IMR-90 (cell line): ENCODE measurements around the gene FBXW7. TPM values are rescaled to one million over a fixed set of nuclear protein-coding genes. Genes with fewer than 3 reads are reported as not detected.

Experiments used
- ATAC-seq: fragments of 200-7000 bp; cut with Tn5 transposase; 2 replicates; pipeline ENCODE4 v1.9.1; 2020; ENCODE audit warnings: low read depth, mild to moderate bottlenecking, moderate library complexity
- BruUV-seq: library from RNA; stranded (reverse); fragments of 400-500 nt; replicated peaks from 2 replicates; lab custom pipeline; 2021; lab: Mats Ljungman, UMichigan
- CTCF ChIA-PET: fragments of 300-600 bp; formaldehyde crosslinking; extraction: SDS; loops from one replicate; lab custom pipeline; 2021; ENCODE audit warnings: antibody characterized with exemption; lab: Yijun Ruan, JAX
- POLR2A ChIA-PET: fragments of 300-600 bp; sonication (Branson Sonifier 250); formaldehyde crosslinking; loops from one replicate; lab custom pipeline; 2022; ENCODE audit warnings: antibody characterized with exemption; ENCODE audit not compliant: unreplicated experiment; lab: Charles Lee
- DNase-seq: peaks from one replicate; pipeline ENCODE4 v3.0.0; 2013
- H2AFZ ChIP-seq: replicated peaks from 2 replicates; pipeline ENCODE3; 2013; ENCODE audit warnings: low read length, mild to moderate bottlenecking; ENCODE audit not compliant: poor library complexity
- H2AK5ac ChIP-seq: 2 replicates; pipeline ENCODE4 v1.6.1; 2013; ENCODE audit warnings: low read depth, low read length, inconsistent platforms
- H2AK9ac ChIP-seq: replicated peaks from 2 replicates; pipeline ENCODE3; 2013; ENCODE audit warnings: mild to moderate bottlenecking, low read depth, low read length, moderate library complexity; ENCODE audit not compliant: poor library complexity
- H2BK120ac ChIP-seq: 2 replicates; pipeline ENCODE4 v1.6.1; 2013; ENCODE audit warnings: low read depth, low read length, inconsistent platforms
- H2BK15ac ChIP-seq: 3 replicates; pipeline ENCODE4 v1.6.1; 2013; ENCODE audit warnings: low read depth, low read length, inconsistent platforms
- H2BK20ac ChIP-seq: 2 replicates; pipeline ENCODE4 v1.6.1; 2013; ENCODE audit warnings: low read depth, mild to moderate bottlenecking, inconsistent platforms, low read length, moderate library complexity
- H2BK5ac ChIP-seq: 2 replicates; pipeline ENCODE4 v1.6.1; 2013; ENCODE audit warnings: mild to moderate bottlenecking, low read depth, low read length, inconsistent platforms; ENCODE audit not compliant: poor library complexity, severe bottlenecking
- H3K14ac ChIP-seq: replicated peaks from 2 replicates; pipeline ENCODE4 v1.6.1; 2013; ENCODE audit warnings: low read depth, low read length, inconsistent platforms
- H3K18ac ChIP-seq: 2 replicates; pipeline ENCODE4 v1.6.1; 2013; ENCODE audit warnings: low read depth, low read length, control low read depth
- H3K23ac ChIP-seq: 2 replicates; pipeline ENCODE4 v1.6.1; 2013; ENCODE audit warnings: low read depth, low read length, inconsistent platforms
- H3K27ac ChIP-seq: 2 replicates; pipeline ENCODE4 v1.5.1; 2013; ENCODE audit warnings: mild to moderate bottlenecking, control low read depth, low read length; ENCODE audit not compliant: insufficient read depth
- H3K27me3 ChIP-seq: 2 replicates; pipeline ENCODE4 v1.6.1; 2013; ENCODE audit warnings: low read length; ENCODE audit not compliant: control insufficient read depth, insufficient read depth
- H3K36me3 ChIP-seq: 2 replicates; pipeline ENCODE4 v1.6.1; 2013; ENCODE audit warnings: low read length, mixed read lengths; ENCODE audit not compliant: control insufficient read depth, insufficient read depth
- H3K4ac ChIP-seq: 2 replicates; pipeline ENCODE4 v1.6.1; 2013; ENCODE audit warnings: low read depth, low read length, inconsistent platforms
- H3K4me1 ChIP-seq: 2 replicates; pipeline ENCODE4 v1.6.1; 2013; ENCODE audit warnings: low read length, mixed read lengths; ENCODE audit not compliant: control insufficient read depth, insufficient read depth
- H3K4me2 ChIP-seq: 2 replicates; pipeline ENCODE4 v1.6.1; 2013; ENCODE audit warnings: low read depth, mild to moderate bottlenecking, control low read depth, low read length, moderate library complexity
- H3K4me3 ChIP-seq: 2 replicates; pipeline ENCODE4 v1.5.1; 2013; ENCODE audit warnings: low read depth, mild to moderate bottlenecking, control low read depth, low read length, moderate library complexity; ENCODE audit not compliant: insufficient read depth
- H3K56ac ChIP-seq: 2 replicates; pipeline ENCODE4 v1.6.1; 2013; ENCODE audit warnings: low read length, inconsistent platforms; ENCODE audit not compliant: insufficient read depth; ENCODE audit errors: extremely low read depth
- H3K79me1 ChIP-seq, 2 experiments: 2 replicates each; pipeline ENCODE4 v1.6.1; 2013; ENCODE audit warnings: low read length in 2 of 2, inconsistent platforms in 1 of 2, low read depth in 1 of 2
- H3K9ac ChIP-seq: 2 replicates; pipeline ENCODE4 v1.6.1; 2013; ENCODE audit warnings: low read depth, low read length, control low read depth
- H3K9me1 ChIP-seq: 2 replicates; pipeline ENCODE4 v1.6.1; 2013; ENCODE audit warnings: low read length, inconsistent platforms; ENCODE audit not compliant: insufficient read depth
- H3K9me3 ChIP-seq: 2 replicates; pipeline ENCODE4 v1.6.1; 2013; ENCODE audit warnings: low read length; ENCODE audit not compliant: control insufficient read depth, insufficient read depth
- H4K20me1 ChIP-seq: 2 replicates; pipeline ENCODE4 v1.6.1; 2013; ENCODE audit warnings: low read length, inconsistent platforms; ENCODE audit not compliant: insufficient read depth
- H4K5ac ChIP-seq: 2 replicates; pipeline ENCODE4 v1.6.1; 2013; ENCODE audit warnings: mild to moderate bottlenecking, low read depth, low read length, control low read depth
- H4K8ac ChIP-seq, 2 experiments: 2 replicates each; pipeline ENCODE4 v1.6.1; 2013; ENCODE audit warnings: low read depth in 2 of 2, low read length in 2 of 2, control low read depth in 1 of 2, inconsistent platforms in 1 of 2
- H4K91ac ChIP-seq: 2 replicates; pipeline ENCODE4 v1.6.1; 2013; ENCODE audit warnings: low read depth, low read length, inconsistent platforms; ENCODE audit not compliant: insufficient read depth
- BHLHE40 ChIP-seq: fragments of 150-350 bp; IDR thresholded peaks from 2 replicates; pipeline ENCODE4 v1.6.1; 2016; ENCODE audit warnings: mild to moderate bottlenecking, low read depth, low read length
- CEBPB ChIP-seq: IDR thresholded peaks from 2 replicates; pipeline ENCODE4 v1.6.1; 2012; ENCODE audit warnings: low read depth, low read length, improper control_type of control experiment
- CHD1 ChIP-seq: IDR thresholded peaks from 2 replicates; pipeline ENCODE4 v1.6.1; 2012; ENCODE audit warnings: low read depth, low read length, improper control_type of control experiment
- FOS ChIP-seq: fragments of 150-350 bp; IDR thresholded peaks from 2 replicates; pipeline ENCODE4 v1.6.1; 2016; ENCODE audit warnings: low read depth, low read length
- MAFK ChIP-seq: IDR thresholded peaks from 2 replicates; pipeline ENCODE4 v1.6.1; 2012; ENCODE audit warnings: low read depth, low read length, improper control_type of control experiment
- MAZ ChIP-seq: IDR thresholded peaks from 2 replicates; pipeline ENCODE4 v1.6.1; 2012; ENCODE audit warnings: low read depth, mild to moderate bottlenecking, low read length, improper control_type of control experiment, moderate library complexity, borderline replicate concordance
- MXI1 ChIP-seq: IDR thresholded peaks from 2 replicates; pipeline ENCODE4 v1.6.1; 2012; ENCODE audit warnings: low read depth, mild to moderate bottlenecking, low read length, moderate library complexity, borderline replicate concordance
- NFE2L2 ChIP-seq: fragments of 150-350 bp; IDR thresholded peaks from 2 replicates; pipeline ENCODE4 v1.6.1; 2016; ENCODE audit warnings: low read depth, mild to moderate bottlenecking, low read length
- POLR2A ChIP-seq: IDR thresholded peaks from 2 replicates; pipeline ENCODE4 v1.6.1; 2012; ENCODE audit warnings: mild to moderate bottlenecking, low read depth, low read length
- RAD21 ChIP-seq: IDR thresholded peaks from 2 replicates; pipeline ENCODE4 v1.6.1; 2012; ENCODE audit warnings: low read length, improper control_type of control experiment
- RCOR1 ChIP-seq: IDR thresholded peaks from 2 replicates; pipeline ENCODE4 v1.6.1; 2012; ENCODE audit warnings: mild to moderate bottlenecking, low read length, improper control_type of control experiment; ENCODE audit not compliant: insufficient replicate concordance
- RFX5 ChIP-seq: IDR thresholded peaks from 2 replicates; pipeline ENCODE4 v1.8.0; 2012; ENCODE audit warnings: low read depth, mild to moderate bottlenecking, low read length, moderate library complexity
- SMC3 ChIP-seq: fragments of 150-350 bp; IDR thresholded peaks from 2 replicates; pipeline ENCODE4 v1.6.1; 2016; ENCODE audit warnings: low read depth, mild to moderate bottlenecking, antibody characterized with exemption, low read length, moderate library complexity
- WGBS, 2 experiments: methylation state at CpG; one replicate each; pipeline versions ENCODE4 v1.1.5 to v1.1.7; 2013; ENCODE audit warnings: missing lambda C conversion rate in 2 of 2; ENCODE audit not compliant: insufficient read length in 1 of 2; ENCODE audit errors: extremely low coverage in 2 of 2; 5-methylcytosine and 5-hydroxymethylcytosine counted together
- dilution Hi-C: fragments of 300-500 bp; cut with HindIII; formaldehyde crosslinking; loops from one replicate; pipeline ENCODE4 v1.14.3; 2018; ENCODE audit warnings: low sequenced_read_pairs; ENCODE audit not compliant: unreplicated experiment
- in situ Hi-C: fragments of 300-500 bp; cut with MboI; formaldehyde crosslinking; loops from 3 replicates; pipeline ENCODE4 v1.14.3; 2019; ENCODE audit warnings: low sequenced_read_pairs, inconsistent platforms, mixed read lengths
- intact Hi-C: fragments of 100-400 bp; cut with micrococcal nuclease; formaldehyde crosslinking; loops from 2 replicates; pipeline ENCODE4 v1.10.0; 2022
- polyA plus RNA-seq, 3 experiments: library from polyadenylated mRNA; depleted of rRNA; stranded (reverse); fragments of >200 nt; gene quantifications; 2 replicates each; pipeline ENCODE4 v1.2.3, GENCODE V29; 2012; ENCODE audit warnings: low replicate concordance in 1 of 3
- total RNA-seq: library from RNA; depleted of rRNA; stranded (reverse); fragments of >200 nt; gene quantifications from 2 replicates; pipeline ENCODE4 v1.2.3, GENCODE V29; 2012
- TF ChIP-seq, protein P1 (sequence below): conservative IDR thresholded peaks from 2 replicates; pipeline ENCODE4 v1.5.1; 2012; ENCODE audit warnings: mild to moderate bottlenecking, low read depth, low read length, improper control_type of control experiment
- TF ChIP-seq, protein P2 (sequence below): fragments of 150-350 bp; IDR thresholded peaks from 2 replicates; pipeline ENCODE4 v1.6.1; 2016; ENCODE audit warnings: low read depth, mild to moderate bottlenecking, low read length, moderate library complexity, borderline replicate concordance

FBXW7 gene
- total and polyA plus RNA-seq, 2 of the 4 experiments (the other 2 are of a cell fraction), result 7.2 to 27.4 TPM

DNA sequence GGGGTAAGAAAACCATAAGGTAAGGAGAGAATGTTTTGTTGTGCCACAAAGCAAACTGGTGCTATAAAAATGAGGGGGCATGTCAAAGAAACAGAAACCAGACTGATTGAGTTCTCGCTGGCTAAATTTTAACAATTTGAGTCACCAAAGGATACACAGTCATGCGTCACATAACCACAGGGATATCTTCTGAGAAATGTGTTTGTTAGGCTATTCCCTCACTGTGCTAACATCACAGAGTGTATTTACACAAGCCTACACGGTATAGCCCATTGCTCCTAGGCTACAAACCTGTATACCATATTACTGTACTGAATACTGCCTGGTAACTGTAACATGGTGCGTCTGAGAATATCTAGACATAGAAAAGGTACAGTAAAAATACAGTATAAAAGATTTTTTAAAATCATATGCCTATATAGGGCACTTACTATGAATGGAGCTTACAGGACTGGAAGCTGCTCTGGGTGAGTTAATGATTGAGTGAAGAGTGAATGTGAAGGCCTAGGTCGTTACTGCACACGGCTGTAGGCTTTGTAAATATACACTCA is 50.1 kb downstream of the FBXW7 start:
- H2AFZ ChIP-seq, result no peak overlapping the region
- no peak overlapping the region for H4K5ac ChIP-seq
- CTCF ChIA-PET, result interaction anchor here (0.6 to 1.6 kb wide), 3 partner anchors 13 to 153 kb away, joined by 3 to 7 read pairs (median 3); no protein-coding TSS in a partner anchor
- H3K14ac ChIP-seq, result no peak overlapping the region
- H3K18ac ChIP-seq, result peak overlapping the region; percentile 37; the same call in 1 of the 2 replicates
- peak overlapping the region; percentile 37; the same call in 1 of the 2 replicates for H3K4me3 ChIP-seq
- dilution Hi-C loops (no loop called here), intact Hi-C loops (no loop called here), in situ Hi-C loops (no loop called here)
- no peak overlapping the region for H4K8ac ChIP-seq
- DNase-seq, result peak; percentile 94
- H4K20me1 ChIP-seq, result peaks cover 11% of the 10 kb centered on the region; the same call in 1 of the 2 replicates
- no peak overlapping the region for H2AK5ac ChIP-seq
- peak; percentile 99 for ATAC-seq
- peak overlapping the region; percentile 76 for H2BK5ac ChIP-seq
- no peak overlapping the region for H2BK15ac ChIP-seq
- TF ChIP-seq POLR2A (no peak), RAD21 (no peak), NFE2L2 (no peak), CHD1 (no peak), BHLHE40 (no peak), MAZ (no peak), RCOR1 (no peak), RFX5 (no peak; the same call in 1 of the 2 replicates), CEBPB (peak; percentile 33; the same call in 1 of the 2 replicates), MAFK (no peak), FOS (peak; percentile 87), MXI1 (no peak), SMC3 (no peak)
- TF ChIP-seq, protein P1, sequence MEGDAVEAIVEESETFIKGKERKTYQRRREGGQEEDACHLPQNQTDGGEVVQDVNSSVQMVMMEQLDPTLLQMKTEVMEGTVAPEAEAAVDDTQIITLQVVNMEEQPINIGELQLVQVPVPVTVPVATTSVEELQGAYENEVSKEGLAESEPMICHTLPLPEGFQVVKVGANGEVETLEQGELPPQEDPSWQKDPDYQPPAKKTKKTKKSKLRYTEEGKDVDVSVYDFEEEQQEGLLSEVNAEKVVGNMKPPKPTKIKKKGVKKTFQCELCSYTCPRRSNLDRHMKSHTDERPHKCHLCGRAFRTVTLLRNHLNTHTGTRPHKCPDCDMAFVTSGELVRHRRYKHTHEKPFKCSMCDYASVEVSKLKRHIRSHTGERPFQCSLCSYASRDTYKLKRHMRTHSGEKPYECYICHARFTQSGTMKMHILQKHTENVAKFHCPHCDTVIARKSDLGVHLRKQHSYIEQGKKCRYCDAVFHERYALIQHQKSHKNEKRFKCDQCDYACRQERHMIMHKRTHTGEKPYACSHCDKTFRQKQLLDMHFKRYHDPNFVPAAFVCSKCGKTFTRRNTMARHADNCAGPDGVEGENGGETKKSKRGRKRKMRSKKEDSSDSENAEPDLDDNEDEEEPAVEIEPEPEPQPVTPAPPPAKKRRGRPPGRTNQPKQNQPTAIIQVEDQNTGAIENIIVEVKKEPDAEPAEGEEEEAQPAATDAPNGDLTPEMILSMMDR, result no peak
- TF ChIP-seq, protein P2, sequence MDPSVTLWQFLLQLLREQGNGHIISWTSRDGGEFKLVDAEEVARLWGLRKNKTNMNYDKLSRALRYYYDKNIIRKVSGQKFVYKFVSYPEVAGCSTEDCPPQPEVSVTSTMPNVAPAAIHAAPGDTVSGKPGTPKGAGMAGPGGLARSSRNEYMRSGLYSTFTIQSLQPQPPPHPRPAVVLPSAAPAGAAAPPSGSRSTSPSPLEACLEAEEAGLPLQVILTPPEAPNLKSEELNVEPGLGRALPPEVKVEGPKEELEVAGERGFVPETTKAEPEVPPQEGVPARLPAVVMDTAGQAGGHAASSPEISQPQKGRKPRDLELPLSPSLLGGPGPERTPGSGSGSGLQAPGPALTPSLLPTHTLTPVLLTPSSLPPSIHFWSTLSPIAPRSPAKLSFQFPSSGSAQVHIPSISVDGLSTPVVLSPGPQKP, result no peak
- no peaks in the 10 kb centered on the region for H3K36me3 ChIP-seq
- WGBS, 2 experiments, result no CpG with 5 or more reads among the region's 6 CpGs
- no peak overlapping the region for H3K4ac ChIP-seq
- H3K9me1 ChIP-seq, result no peaks in the 10 kb centered on the region
- peaks cover 1% of the 10 kb centered on the region; the same call in 1 of the 2 replicates for H3K4me1 ChIP-seq
- POLR2A ChIA-PET, result no interaction called here
- H3K27ac ChIP-seq, result no peak overlapping the region
- no peak overlapping the region for H3K9ac ChIP-seq
- BruUV-seq, result no TSS peak
- no peak overlapping the region for H4K91ac ChIP-seq
- no peak overlapping the region for H2BK20ac ChIP-seq
- H2AK9ac ChIP-seq, result no peak overlapping the region
- no peak overlapping the region for H3K23ac ChIP-seq
- H3K56ac ChIP-seq, result no peak overlapping the region
- no peaks in the 10 kb centered on the region for H3K27me3 ChIP-seq
- H3K9me3 ChIP-seq, result no peaks in the 10 kb centered on the region
- H3K4me2 ChIP-seq, result peak overlapping the region; percentile 91; the same call in 1 of the 2 replicates
- peaks cover 15 to 27% of the 10 kb centered on the region in 2 experiments for H3K79me1 ChIP-seq
- no peak overlapping the region for H2BK120ac ChIP-seq
